HCT116 (cell line): ENCODE results near the gene ANO2. TPM values are rescaled to one million over a fixed set of nuclear protein-coding genes. Genes with fewer than 3 reads are reported as not detected.

Experiments used
- ATAC-seq: fragments of 200-7000 bp; cut with Tn5 transposase; 2 replicates; pipeline ENCODE4 v1.9.1; 2020; ENCODE audit warnings: mild to moderate bottlenecking, moderate library complexity
- BruUV-seq: library from RNA; stranded (reverse); fragments of 400-500 nt; replicated peaks from 2 replicates; lab custom pipeline; 2021; lab: Mats Ljungman, UMichigan
- CTCF ChIA-PET: fragments of 300-600 bp; sonication (Branson Sonifier 250); formaldehyde crosslinking; loops from one replicate; lab custom pipeline; 2021; ENCODE audit warnings: antibody characterized with exemption; lab: Charles Lee
- POLR2A ChIA-PET: fragments of 300-600, 350-600 bp; sonication (Branson Sonifier 250); formaldehyde crosslinking; loops from one replicate; lab custom pipeline; 2021; ENCODE audit warnings: antibody characterized with exemption; lab: Charles Lee
- RAD21 ChIA-PET, 2 experiments: fragments of 300-600 bp; sonication (Branson Sonifier 250); formaldehyde crosslinking; loops; one replicate each; lab custom pipeline; 2023; ENCODE audit warnings: low total read pairs in 2 of 2; ENCODE audit not compliant: uncharacterized antibody in 2 of 2, unreplicated experiment in 2 of 2, low non-redundant PET in 1 of 2; lab: Charles Lee
- DNase-seq: peaks from one replicate; pipeline ENCODE4 v3.0.0-alpha.2; 2010; ENCODE audit warnings: low read depth, low spot score
- H2AFZ ChIP-seq: fragments of 200-600 bp; shearing (Covaris generic), sonication (generic); 2 replicates; pipeline ENCODE4 v1.6.1; 2017; ENCODE audit warnings: low read depth, mixed run types, mixed read lengths, antibody characterized with exemption, low read length; ENCODE audit not compliant: poor library complexity, severe bottlenecking
- H3K27ac ChIP-seq: 2 replicates; pipeline ENCODE4 v1.5.1; 2012; ENCODE audit warnings: low read depth, low read length
- H3K27me3 ChIP-seq: fragments of 200-600 bp; sonication (generic); 2 replicates; pipeline ENCODE4 v1.6.1; 2016; ENCODE audit warnings: mixed run types, low read length, mixed read lengths; ENCODE audit not compliant: insufficient read depth
- H3K36me3 ChIP-seq, 2 experiments: fragments of 200-500 bp in 1 of 2; fragments of 200-600 bp in 1 of 2; sonication (Bioruptor generic) in 1 of 2; sonication (generic) in 1 of 2; 2 replicates each; pipeline versions ENCODE4 v1.5.1 to v1.6.1; 2014 to 2016; ENCODE audit warnings: low read length in 2 of 2, inconsistent platforms in 1 of 2, mixed read lengths in 1 of 2, mixed run types in 1 of 2; ENCODE audit not compliant: insufficient read depth in 2 of 2, control insufficient read depth in 1 of 2
- H3K4me1 ChIP-seq, 2 experiments: fragments of 200-600 bp in 1 of 2; sonication (generic) in 1 of 2; 2 replicates each; pipeline versions ENCODE4 v1.5.1 to v1.6.1; 2012 to 2017; ENCODE audit warnings: low read length in 2 of 2, inconsistent platforms in 1 of 2, mild to moderate bottlenecking in 1 of 2, mixed read lengths in 1 of 2, mixed run types in 1 of 2, moderate library complexity in 1 of 2; ENCODE audit not compliant: insufficient read depth in 2 of 2, control insufficient read depth in 1 of 2
- H3K4me2 ChIP-seq: fragments of 200-600 bp; sonication (generic); 2 replicates; pipeline ENCODE4 v1.6.1; 2017; ENCODE audit warnings: mixed run types, low read length, mixed read lengths
- H3K4me3 ChIP-seq, 2 experiments: fragments of 200-600 bp in 1 of 2; sonication (generic) in 1 of 2; replicated peaks in 1 of 2; 2 replicates each; pipeline ENCODE4 v1.5.1; 2011 to 2016; ENCODE audit warnings: low read length in 2 of 2, control low read depth in 1 of 2, low read depth in 1 of 2, mild to moderate bottlenecking in 1 of 2, mixed read lengths in 1 of 2, mixed run types in 1 of 2
- H3K79me2 ChIP-seq: fragments of 200-600 bp; sonication (generic); 2 replicates; pipeline ENCODE4 v1.6.1; 2017; ENCODE audit warnings: mild to moderate bottlenecking, mixed run types, low read length, moderate library complexity, mixed read lengths; ENCODE audit not compliant: insufficient read depth
- H3K9ac ChIP-seq: fragments of 200-600 bp; sonication (generic); 2 replicates; pipeline ENCODE4 v1.6.1; 2016; ENCODE audit warnings: low read length, mixed read lengths
- H3K9me2 ChIP-seq: fragments of 200-600 bp; sonication (generic), shearing (Covaris generic); 2 replicates; pipeline ENCODE4 v1.6.1; 2017; ENCODE audit warnings: mixed run types, mild to moderate bottlenecking, moderate library complexity; ENCODE audit not compliant: insufficient read depth
- H3K9me3 ChIP-seq, 2 experiments: fragments of 200-500 bp in 1 of 2; fragments of 200-600 bp in 1 of 2; sonication (Bioruptor generic) in 1 of 2; sonication (generic) in 1 of 2; 2 replicates each; pipeline ENCODE4 v1.6.1; 2014 to 2017; ENCODE audit warnings: low read length in 2 of 2, mixed read lengths in 2 of 2, inconsistent platforms in 1 of 2, low read depth in 1 of 2, mild to moderate bottlenecking in 1 of 2, mixed run types in 1 of 2, moderate library complexity in 1 of 2; ENCODE audit not compliant: control insufficient read depth in 1 of 2, insufficient read depth in 1 of 2
- H4K20me1 ChIP-seq: fragments of 200-600 bp; sonication (generic), shearing (Covaris generic); 2 replicates; pipeline ENCODE4 v1.6.1; 2017; ENCODE audit warnings: mixed run types, mild to moderate bottlenecking, moderate library complexity; ENCODE audit not compliant: insufficient read depth
- EGR1 ChIP-seq: IDR thresholded peaks from 2 replicates; pipeline ENCODE4 v1.6.1; 2012; ENCODE audit warnings: low read depth
- JUND ChIP-seq: IDR thresholded peaks from 2 replicates; pipeline ENCODE4 v1.6.1; 2012
- POLR2A ChIP-seq: IDR thresholded peaks from 2 replicates; pipeline ENCODE4 v1.7.0; 2011; ENCODE audit warnings: borderline replicate concordance; ENCODE audit not compliant: insufficient read depth, insufficient read length; ENCODE audit errors: extremely low read depth
- SP1 ChIP-seq: IDR thresholded peaks from 2 replicates; pipeline ENCODE4 v1.6.1; 2012; ENCODE audit warnings: low read depth
- ZFX ChIP-seq: fragments of 450-650 bp; IDR thresholded peaks from 2 replicates; pipeline ENCODE4 v1.6.1; 2017
- intact Hi-C: fragments of 100-400 bp; cut with micrococcal nuclease; formaldehyde crosslinking; loops from 2 replicates; pipeline ENCODE4 v1.10.0; 2022
- total RNA-seq: library from RNA; stranded (reverse); gene quantifications from one replicate; pipeline ENCODE4 v1.2.1, GENCODE V29; 2021; ENCODE audit not compliant: unreplicated experiment
- TF ChIP-seq, protein P1 (sequence below): IDR thresholded peaks from 2 replicates; pipeline ENCODE4 v1.6.1; 2012
- TF ChIP-seq, protein P2 (sequence below), 3 experiments: fragments of 200-600 bp in 1 of 3; sonication (generic) in 1 of 3; IDR thresholded peaks in 2 of 3; conservative IDR thresholded peaks in 1 of 3; 2 replicates each; pipeline ENCODE4 v1.5.1; 2012 to 2017; ENCODE audit warnings: low read depth in 2 of 3, low read length in 2 of 3, antibody characterized with exemption in 1 of 3, borderline replicate concordance in 1 of 3, control low read depth in 1 of 3, mild to moderate bottlenecking in 1 of 3, mixed read lengths in 1 of 3, mixed run types in 1 of 3, moderate library complexity in 1 of 3; ENCODE audit not compliant: insufficient read depth in 1 of 3

The ANO2 gene
- total RNA-seq, 1 experiment from 2014 or later = not detected

DNA sequence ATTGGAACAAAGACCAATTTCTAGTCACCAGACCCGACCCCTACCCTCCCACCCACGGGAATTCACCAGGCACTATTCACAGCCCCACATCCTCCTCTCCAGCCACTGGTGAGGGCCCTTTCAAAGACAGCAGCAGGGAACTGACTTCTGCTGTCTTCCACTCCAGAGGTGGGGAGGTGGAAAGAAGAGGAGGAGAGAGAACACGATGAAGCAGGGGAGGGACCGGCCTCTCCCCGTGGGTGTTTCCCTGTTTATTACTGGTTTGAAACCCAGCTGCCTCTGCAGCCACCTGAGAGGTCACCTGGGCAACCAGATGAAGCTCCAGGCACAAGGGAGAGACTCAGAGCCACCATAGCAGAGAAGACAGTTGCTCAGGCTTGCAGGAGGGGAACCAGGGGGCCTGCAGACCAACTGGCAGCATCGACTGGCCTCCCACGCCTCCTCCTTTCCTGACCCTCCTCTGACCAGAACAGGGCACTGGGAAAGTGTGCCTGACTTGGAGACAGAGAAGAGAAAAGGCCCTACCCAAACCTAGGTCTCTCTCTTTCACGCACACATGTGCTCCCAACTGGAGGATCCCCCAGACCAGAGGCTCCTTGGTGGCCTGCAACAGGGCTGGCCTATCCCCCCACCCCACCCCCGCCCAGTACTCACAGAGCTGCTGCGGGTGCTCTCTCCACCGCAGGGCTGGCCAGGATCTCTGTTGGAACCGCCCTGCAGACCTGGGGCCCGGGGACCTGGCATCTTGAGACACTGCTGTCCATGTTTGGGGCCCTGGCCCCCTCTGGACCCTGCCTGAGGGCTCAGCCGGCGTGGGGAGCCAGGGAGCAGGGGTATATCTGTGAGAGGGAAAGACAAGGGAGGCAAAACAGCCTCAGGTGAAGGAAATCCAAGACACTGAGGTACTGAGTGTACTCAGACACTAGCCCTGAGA lies 22.8 kb downstream of the ANO2 start:
- TF ChIP-seq, protein P1, sequence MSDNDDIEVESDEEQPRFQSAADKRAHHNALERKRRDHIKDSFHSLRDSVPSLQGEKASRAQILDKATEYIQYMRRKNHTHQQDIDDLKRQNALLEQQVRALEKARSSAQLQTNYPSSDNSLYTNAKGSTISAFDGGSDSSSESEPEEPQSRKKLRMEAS = no peak
- TF ChIP-seq SP1 (no peak), JUND (no peak), POLR2A (no peak), EGR1 (no peak), ZFX (no peak)
- TF ChIP-seq, protein P2, sequence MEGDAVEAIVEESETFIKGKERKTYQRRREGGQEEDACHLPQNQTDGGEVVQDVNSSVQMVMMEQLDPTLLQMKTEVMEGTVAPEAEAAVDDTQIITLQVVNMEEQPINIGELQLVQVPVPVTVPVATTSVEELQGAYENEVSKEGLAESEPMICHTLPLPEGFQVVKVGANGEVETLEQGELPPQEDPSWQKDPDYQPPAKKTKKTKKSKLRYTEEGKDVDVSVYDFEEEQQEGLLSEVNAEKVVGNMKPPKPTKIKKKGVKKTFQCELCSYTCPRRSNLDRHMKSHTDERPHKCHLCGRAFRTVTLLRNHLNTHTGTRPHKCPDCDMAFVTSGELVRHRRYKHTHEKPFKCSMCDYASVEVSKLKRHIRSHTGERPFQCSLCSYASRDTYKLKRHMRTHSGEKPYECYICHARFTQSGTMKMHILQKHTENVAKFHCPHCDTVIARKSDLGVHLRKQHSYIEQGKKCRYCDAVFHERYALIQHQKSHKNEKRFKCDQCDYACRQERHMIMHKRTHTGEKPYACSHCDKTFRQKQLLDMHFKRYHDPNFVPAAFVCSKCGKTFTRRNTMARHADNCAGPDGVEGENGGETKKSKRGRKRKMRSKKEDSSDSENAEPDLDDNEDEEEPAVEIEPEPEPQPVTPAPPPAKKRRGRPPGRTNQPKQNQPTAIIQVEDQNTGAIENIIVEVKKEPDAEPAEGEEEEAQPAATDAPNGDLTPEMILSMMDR (IDR thresholded peaks at IDR 0.05 in 2 of 3, conservative IDR thresholded peaks at IDR 0.05 in 1 of 3; ENCODE audit: borderline replicate concordance in 1 of 3, insufficient read depth in 1 of 3, low read depth in 2 of 3, low read length in 2 of 3) = no peak
- TF ChIP-seq, all 23 proteins: peak for 0
- H3K9me2 ChIP-seq = no peaks in the 10 kb centered on the region
- no TSS peak for BruUV-seq
- no peaks in the 10 kb centered on the region for H3K79me2 ChIP-seq
- no peaks in the 10 kb centered on the region for H3K4me1 ChIP-seq
- H3K36me3 ChIP-seq = no peaks in the 10 kb centered on the region
- H3K27me3 ChIP-seq = no peaks in the 10 kb centered on the region
- ATAC-seq = no peak
- H4K20me1 ChIP-seq = no peaks in the 10 kb centered on the region
- no peak overlapping the region for H3K4me2 ChIP-seq
- H3K9ac ChIP-seq = no peak overlapping the region
- ChIA-PET RAD21 (no interaction called here), CTCF (no interaction called here), POLR2A (no interaction called here)
- no peak for DNase-seq
- no peak overlapping the region for H3K4me3 ChIP-seq
- H2AFZ ChIP-seq = no peak overlapping the region
- intact Hi-C loops = no loop called here
- no peak overlapping the region for H3K27ac ChIP-seq
- no peaks in the 10 kb centered on the region for H3K9me3 ChIP-seq
